ENCODE results near the gene TNIK. TPM values are rescaled to one million over a fixed set of nuclear protein-coding genes. Genes with fewer than 3 reads are reported as not detected.

The TNIK gene
- total RNA-seq, 2 donors from 2014 or later, result 5.6 to 47.1 TPM

DNA sequence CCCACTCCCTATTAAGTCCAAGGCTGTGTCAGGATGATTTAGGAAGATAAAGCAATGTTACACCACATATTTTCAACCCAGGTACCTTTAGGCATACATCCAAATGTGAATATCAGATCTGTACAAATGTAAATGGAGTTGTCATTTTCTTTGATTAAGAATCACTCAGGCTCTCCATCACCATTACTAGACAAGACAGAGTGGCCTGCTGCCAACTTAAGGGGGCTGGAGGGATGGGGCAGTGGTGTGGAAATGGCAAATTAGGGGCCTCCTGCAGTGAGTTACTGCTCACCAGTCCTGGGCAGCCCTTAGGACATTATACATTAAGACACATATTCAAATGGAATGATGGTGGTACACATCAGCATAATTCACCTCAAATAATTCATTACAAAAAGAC lies 211.0 kb downstream of the TNIK start:
- Histone ChIP-seq H3K4me3 (no peak overlapping the region), H3K4me1 (replicated peaks) (no peaks in the 10 kb centered on the region), H3K27ac (no peak overlapping the region), H3K27me3 (replicated peaks; ENCODE audit: insufficient read depth) (no peaks in the 10 kb centered on the region), H3K9me3 (no peaks in the 10 kb centered on the region), H3K36me3 (no peaks in the 10 kb centered on the region)
- no peak for DNase-seq (ENCODE audit: low spot score)
- no peak for TF ChIP-seq CTCF (IDR thresholded peaks at IDR 0.05)
- TF ChIP-seq POLR2A (IDR thresholded peaks at IDR 0.05), result no peak
- no peak for TF ChIP-seq POLR2AphosphoS5 (IDR thresholded peaks at IDR 0.05)
- intact Hi-C loops (cut with DNase I), result no loop called here

GRCh38 chr3:171248426-171249111 lies 211.6 kb downstream of the TNIK start:
- DNase-seq (ENCODE audit: low spot score), result no peak
- Histone ChIP-seq H3K4me1 (replicated peaks) (no peaks in the 10 kb centered on the region), H3K4me3 (no peak overlapping the region), H3K27me3 (replicated peaks; ENCODE audit: insufficient read depth) (no peaks in the 10 kb centered on the region), H3K9me3 (no peaks in the 10 kb centered on the region), H3K36me3 (no peaks in the 10 kb centered on the region), H3K27ac (no peak overlapping the region)
- 50% methylated on average over 4 of the region's 4 CpGs for WGBS
- intact Hi-C loops (cut with DNase I), result no loop called here
- TF ChIP-seq POLR2A (IDR thresholded peaks at IDR 0.05) (no peak), CTCF (IDR thresholded peaks at IDR 0.05) (no peak), POLR2AphosphoS5 (IDR thresholded peaks at IDR 0.05) (no peak)

DNA sequence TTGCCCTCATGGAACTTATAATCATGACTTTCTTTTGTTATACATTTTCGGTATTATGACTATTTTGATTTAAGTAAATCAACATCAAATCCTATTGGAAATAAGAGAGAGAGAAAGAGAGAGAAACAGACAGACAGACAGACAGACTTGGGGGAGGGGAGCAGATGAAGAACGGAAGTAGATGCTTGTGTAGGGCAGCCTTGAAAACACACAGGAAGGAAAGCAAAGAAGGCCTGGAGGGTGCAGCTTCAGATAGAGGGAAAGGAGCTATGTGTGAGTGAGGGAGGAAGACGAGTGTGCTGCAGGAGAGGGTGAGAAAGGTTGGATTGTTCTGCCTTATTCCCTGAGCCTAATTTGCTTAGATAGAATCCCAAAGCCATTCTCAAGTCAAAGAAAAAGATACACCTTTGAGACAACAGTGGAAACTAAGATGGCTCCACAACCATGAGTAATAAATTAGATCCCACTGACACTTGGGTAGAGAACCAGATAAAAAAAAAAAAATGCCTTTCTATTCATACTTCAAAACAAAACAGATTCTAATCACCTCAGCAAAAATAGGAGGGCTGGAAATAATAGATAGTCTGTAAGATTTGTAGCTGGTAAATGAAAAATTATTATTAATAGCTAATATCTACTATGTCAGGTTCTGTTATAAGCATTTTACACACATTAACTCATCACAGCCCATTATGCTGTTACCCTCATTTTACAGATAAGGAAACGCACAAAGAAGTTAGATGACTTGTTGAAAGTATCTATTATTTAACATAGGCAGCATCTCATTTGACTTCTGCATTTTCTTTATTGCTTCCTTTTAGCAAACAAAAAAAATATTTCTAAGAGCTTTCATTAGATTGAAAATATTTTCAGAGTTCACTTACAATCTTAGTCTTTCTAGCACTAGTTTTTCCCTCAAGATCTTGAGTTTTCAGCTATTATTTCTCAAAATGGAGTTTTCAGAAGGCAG lies 214.1 kb downstream of the TNIK start:
- no peaks in the 10 kb centered on the region for H3K36me3 ChIP-seq
- intact Hi-C loops (cut with DNase I), result no loop called here
- no peak for DNase-seq (ENCODE audit: low spot score)
- no peaks in the 10 kb centered on the region for H3K4me1 ChIP-seq (replicated peaks)
- H3K27ac ChIP-seq, result no peak overlapping the region
- no peaks in the 10 kb centered on the region for H3K27me3 ChIP-seq (replicated peaks; ENCODE audit: insufficient read depth)
- TF ChIP-seq POLR2AphosphoS5 (IDR thresholded peaks at IDR 0.05), result no peak
- no peak for TF ChIP-seq POLR2A (IDR thresholded peaks at IDR 0.05)
- TF ChIP-seq CTCF (IDR thresholded peaks at IDR 0.05), result no peak
- no peaks in the 10 kb centered on the region for H3K9me3 ChIP-seq
- H3K4me3 ChIP-seq, result no peak overlapping the region
- WGBS, result 88% methylated on average over 4 of the region's 4 CpGs

- no peak overlapping the region for H3K27ac ChIP-seq
- intact Hi-C loops (cut with DNase I), result no loop called here
- no peak overlapping the region for H3K4me3 ChIP-seq
- DNase-seq (ENCODE audit: low spot score), result no peak
- no peaks in the 10 kb centered on the region for H3K4me1 ChIP-seq (replicated peaks)
- no peaks in the 10 kb centered on the region for H3K36me3 ChIP-seq
- WGBS, result 36% methylated on average over 2 of the region's 2 CpGs
- H3K27me3 ChIP-seq (replicated peaks; ENCODE audit: insufficient read depth), result no peaks in the 10 kb centered on the region
- no peak for TF ChIP-seq POLR2A (IDR thresholded peaks at IDR 0.05)
- TF ChIP-seq POLR2AphosphoS5 (IDR thresholded peaks at IDR 0.05), result no peak
- no peak for TF ChIP-seq CTCF (IDR thresholded peaks at IDR 0.05)
- H3K9me3 ChIP-seq, result no peaks in the 10 kb centered on the region
These were observed 217.3 kb downstream of the TNIK start for GRCh38 chr3:171242951-171243350.

Data from prostate gland (tissue), 2 donors.